B cell (primary cell): Measurements from ENCODE around the gene TMED1.

Experiments used
- CTCF ChIP-seq: fragments of 200-600 bp; IDR thresholded peaks from one replicate; pipeline ENCODE4 v1.8.0; 2022; ENCODE audit warnings: antibody characterized with exemption, mild to moderate bottlenecking
- EZH2 ChIP-seq: IDR thresholded peaks from 2 replicates; pipeline ENCODE4 v1.6.1; 2012; ENCODE audit warnings: borderline replicate concordance, low read depth, mild to moderate bottlenecking, moderate library complexity, low read length; ENCODE audit not compliant: insufficient read depth, poor library complexity, severe bottlenecking

GRCh38 chr19:10871711-10872545 lies 35.9 kb upstream of the TMED1 start:
- TF ChIP-seq CTCF (no peak), EZH2 (no peak)
